HFF-Myc (cell line): Measurements from ENCODE around the gene TRIM56.
"Not testable (repeated sequence)": the region's sequence is repeated elsewhere in the genome, so short reads cannot be mapped to it uniquely, and the experiment has no call there.

Source experiments
- DNase-seq: peaks from one replicate; pipeline ENCODE4 v3.0.0-alpha.2; 2011; ENCODE audit warnings: low read depth; ENCODE audit errors: extremely low read depth
- H3K4me3 ChIP-seq: replicated peaks from 2 replicates; pipeline ENCODE4 v1.5.1; 2011; ENCODE audit warnings: low read depth, mild to moderate bottlenecking, control low read depth, low read length
- CTCF ChIP-seq: IDR thresholded peaks from 2 replicates; pipeline ENCODE4 v1.5.1; 2012; ENCODE audit warnings: mild to moderate bottlenecking, low read depth, low read length, control low read depth; ENCODE audit errors: missing control alignments

The TRIM56 gene

GRCh38 chr7:101099969-101100781 is 14.9 kb downstream of the TRIM56 start:
- peak; percentile 96 for DNase-seq
- no peak for TF ChIP-seq CTCF
- H3K4me3 ChIP-seq, result no peak overlapping the region

- no peak overlapping the region for H3K4me3 ChIP-seq
- no peak for TF ChIP-seq CTCF
Measured at GRCh38 chr7:101100858-101101847, 15.9 kb downstream of the TRIM56 start.

GRCh38 chr7:101102026-101102425 is 16.7 kb downstream of the TRIM56 start:
- DNase-seq, result no peak
- no peak for TF ChIP-seq CTCF
- no peak overlapping the region for H3K4me3 ChIP-seq

More at GRCh38 chr7:101100858-101101847, 15.9 kb downstream of the TRIM56 start:
- DNase-seq, result no peak

GRCh38 chr7:101103701-101104100 is 18.4 kb downstream of the TRIM56 start:
- DNase-seq, result not testable (repeated sequence)

GRCh38 chr7:101104193-101104713 is 19.0 kb downstream of the TRIM56 start:
- no peak for DNase-seq
- H3K4me3 ChIP-seq, result no peak overlapping the region
- TF ChIP-seq CTCF, result no peak

More at GRCh38 chr7:101103701-101104100, 18.4 kb downstream of the TRIM56 start:
- H3K4me3 ChIP-seq, result not testable (repeated sequence)

- no peak overlapping the region for H3K4me3 ChIP-seq
- no peak for TF ChIP-seq CTCF
- no peak for DNase-seq
Measured at GRCh38 chr7:101104799-101105198, 19.5 kb downstream of the TRIM56 start.

GRCh38 chr7:101105248-101105647 is 20.0 kb downstream of the TRIM56 start:
- not testable (repeated sequence) for H3K4me3 ChIP-seq, DNase-seq
